Testis (tissue), 3 donors: Measurements from ENCODE around the gene SIK2. TPM values are rescaled to one million over a fixed set of nuclear protein-coding genes. Genes with fewer than 3 reads are reported as not detected.

ENCODE experiments used
- DNase-seq: peaks from one replicate; pipeline ENCODE4 v3.0.0-alpha.2; 2019
- H3K27ac ChIP-seq, 2 donors: fragments of 200-600 bp; sonication (generic); one replicate each; pipeline ENCODE4 v1.5.1; 2019
- H3K27me3 ChIP-seq: fragments of 200-600 bp; sonication (generic); one replicate; pipeline ENCODE4 v1.5.1; 2019
- H3K36me3 ChIP-seq: fragments of 200-600 bp; sonication (generic); one replicate; pipeline ENCODE4 v1.5.1; 2017; ENCODE audit warnings: low read depth; ENCODE audit errors: missing control alignments
- H3K4me1 ChIP-seq: fragments of 200-600 bp; sonication (generic); one replicate; pipeline ENCODE4 v1.5.1; 2019
- H3K4me3 ChIP-seq, 2 donors: fragments of 200-600 bp; sonication (generic); one replicate each; pipeline ENCODE4 v1.5.1; 2017 to 2019
- H3K9me3 ChIP-seq: fragments of 200-600 bp; sonication (generic); one replicate; pipeline ENCODE4 v1.5.1; 2017
- POLR2A ChIP-seq: fragments of 450-650 bp; IDR thresholded peaks from one replicate; pipeline ENCODE4 v1.6.1; 2017; ENCODE audit warnings: antibody characterized with exemption, mild to moderate bottlenecking, moderate library complexity
- WGBS, 2 donors: methylation state at CpG; one replicate each; pipeline ENCODE4 v1.1.5; 2018; 5-methylcytosine and 5-hydroxymethylcytosine counted together
- intact Hi-C: fragments of 100-400 bp; cut with DNase I; formaldehyde crosslinking; loops from one replicate; pipeline ENCODE4 v1.15.1; 2023; ENCODE audit warnings: low total_unique reads
- polyA plus RNA-seq: library from polyadenylated mRNA; stranded (reverse); fragments of 350-450 nt; fragmentation: Illumina TruSeq; extraction: RNeasy Lipid Tissue Mini Kit (QIAGEN cat#74804); gene quantifications from one replicate; pipeline ENCODE4 v1.2.3, GENCODE V29; 2014; ENCODE audit warnings: low read depth, low replicate concordance; ENCODE audit not compliant: insufficient read depth
- total RNA-seq, 2 donors: library from RNA; depleted of rRNA; stranded (reverse); fragments of >200 nt; gene quantifications; one replicate each; pipeline ENCODE4 v1.2.3, GENCODE V29; 2016
- TF ChIP-seq, protein P1 (sequence below), 3 experiments: fragments of 450-650 bp in 2 of 3; fragments of 200-600 bp in 1 of 3; sonication (generic) in 1 of 3; IDR thresholded peaks; one replicate each; pipeline ENCODE4 v1.5.1; 2016 to 2019; ENCODE audit warnings: antibody characterized with exemption in 3 of 3, mild to moderate bottlenecking in 2 of 3, moderate library complexity in 1 of 3

Gene SIK2
- total and polyA plus RNA-seq, 3 donors from 2014 or later: 7.6 to 9.8 (median 8.9) TPM

GRCh38 chr11:111659201-111660115 lies 57.2 kb downstream of the SIK2 start:
- H3K9me3 ChIP-seq: no peaks in the 10 kb centered on the region
- H3K36me3 ChIP-seq: no peaks in the 10 kb centered on the region
- no peak overlapping the region for H3K4me3 ChIP-seq
- WGBS, 2 donors: 77 to 82% methylated on average over 10 of the region's 10 CpGs
- H3K27ac ChIP-seq: no peak overlapping the region
- intact Hi-C loops: no loop called here
- DNase-seq: no peak
- H3K4me1 ChIP-seq: peaks cover 5% of the 10 kb centered on the region
- no peaks in the 10 kb centered on the region for H3K27me3 ChIP-seq
- TF ChIP-seq, protein P1, sequence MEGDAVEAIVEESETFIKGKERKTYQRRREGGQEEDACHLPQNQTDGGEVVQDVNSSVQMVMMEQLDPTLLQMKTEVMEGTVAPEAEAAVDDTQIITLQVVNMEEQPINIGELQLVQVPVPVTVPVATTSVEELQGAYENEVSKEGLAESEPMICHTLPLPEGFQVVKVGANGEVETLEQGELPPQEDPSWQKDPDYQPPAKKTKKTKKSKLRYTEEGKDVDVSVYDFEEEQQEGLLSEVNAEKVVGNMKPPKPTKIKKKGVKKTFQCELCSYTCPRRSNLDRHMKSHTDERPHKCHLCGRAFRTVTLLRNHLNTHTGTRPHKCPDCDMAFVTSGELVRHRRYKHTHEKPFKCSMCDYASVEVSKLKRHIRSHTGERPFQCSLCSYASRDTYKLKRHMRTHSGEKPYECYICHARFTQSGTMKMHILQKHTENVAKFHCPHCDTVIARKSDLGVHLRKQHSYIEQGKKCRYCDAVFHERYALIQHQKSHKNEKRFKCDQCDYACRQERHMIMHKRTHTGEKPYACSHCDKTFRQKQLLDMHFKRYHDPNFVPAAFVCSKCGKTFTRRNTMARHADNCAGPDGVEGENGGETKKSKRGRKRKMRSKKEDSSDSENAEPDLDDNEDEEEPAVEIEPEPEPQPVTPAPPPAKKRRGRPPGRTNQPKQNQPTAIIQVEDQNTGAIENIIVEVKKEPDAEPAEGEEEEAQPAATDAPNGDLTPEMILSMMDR (IDR thresholded peaks at IDR 0.05): no peak
- TF ChIP-seq POLR2A: no peak

DNA sequence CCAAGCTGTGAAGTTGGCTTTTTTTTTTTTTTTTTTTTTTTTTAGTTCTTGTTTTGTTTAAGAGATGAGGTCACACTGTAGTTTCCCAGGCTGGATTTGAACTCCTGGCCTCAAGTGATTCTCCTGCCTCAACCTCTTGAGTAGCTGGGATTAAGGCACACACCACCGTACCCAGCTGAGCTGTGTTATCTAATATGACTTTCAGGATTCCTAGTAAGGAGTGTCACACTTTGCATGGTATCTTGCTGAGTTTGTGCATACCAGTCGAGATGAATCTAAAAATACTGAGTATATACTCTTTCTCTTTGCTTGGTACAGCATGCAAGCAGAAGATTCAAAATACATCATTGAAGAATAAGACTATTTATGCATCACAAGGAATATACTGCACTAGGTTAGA lies 58.6 kb downstream of the SIK2 start:
- peaks cover 5% of the 10 kb centered on the region for H3K4me1 ChIP-seq
- TF ChIP-seq POLR2A: no peak
- TF ChIP-seq, protein P1 (IDR thresholded peaks at IDR 0.05): no peak
- intact Hi-C loops: no loop called here
- no peaks in the 10 kb centered on the region for H3K36me3 ChIP-seq
- H3K4me3 ChIP-seq: no peak overlapping the region
- no peaks in the 10 kb centered on the region for H3K9me3 ChIP-seq
- 90 to 99% methylated on average over 2 of the region's 2 CpGs for WGBS, 2 donors
- H3K27ac ChIP-seq: no peak overlapping the region
- DNase-seq: no peak
- H3K27me3 ChIP-seq: no peaks in the 10 kb centered on the region

- no peaks in the 10 kb centered on the region for H3K9me3 ChIP-seq
- no peaks in the 10 kb centered on the region for H3K36me3 ChIP-seq
- intact Hi-C loops: no loop called here
- TF ChIP-seq, protein P1 (IDR thresholded peaks at IDR 0.05): no peak
- no peak for TF ChIP-seq POLR2A
- no peak overlapping the region for H3K4me3 ChIP-seq
- peak; percentile 57 for DNase-seq
- H3K27ac ChIP-seq: no peak overlapping the region
- H3K27me3 ChIP-seq: no peaks in the 10 kb centered on the region
- peaks cover 5% of the 10 kb centered on the region for H3K4me1 ChIP-seq
These were observed 61.6 kb downstream of the SIK2 start for GRCh38 chr11:111663820-111664219.

DNA sequence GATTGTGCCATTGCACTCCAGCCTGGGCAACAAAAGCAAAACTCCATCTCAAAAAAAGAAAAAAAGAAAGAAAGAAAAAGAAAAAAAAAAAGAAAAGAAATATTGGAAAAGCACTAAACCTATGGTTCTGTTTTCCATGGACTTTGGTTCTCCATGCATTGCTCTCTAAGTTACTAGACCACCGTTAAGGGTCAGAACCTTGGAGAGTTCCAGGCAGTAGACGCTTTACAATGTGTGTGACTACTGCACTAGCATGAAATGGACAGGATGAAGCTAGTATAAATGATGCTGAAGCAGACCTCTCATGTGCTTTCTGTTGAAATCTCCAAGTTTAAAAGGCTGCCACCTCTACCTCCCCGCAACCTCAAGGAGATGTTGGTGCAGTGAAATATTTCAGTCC lies 63.5 kb downstream of the SIK2 start:
- Histone ChIP-seq H3K27ac (no peak overlapping the region), H3K9me3 (no peaks in the 10 kb centered on the region), H3K4me1 (peaks cover 5% of the 10 kb centered on the region), H3K4me3 (no peak overlapping the region), H3K27me3 (no peaks in the 10 kb centered on the region), H3K36me3 (no peaks in the 10 kb centered on the region)
- 44 to 54% methylated on average over 3 of the region's 3 CpGs for WGBS, 2 donors
- peak; percentile 17 for DNase-seq
- intact Hi-C loops: no loop called here
- TF ChIP-seq, protein P1 (IDR thresholded peaks at IDR 0.05): no peak
- TF ChIP-seq POLR2A: no peak

- intact Hi-C loops: no loop called here
- Histone ChIP-seq H3K27ac (no peak overlapping the region), H3K9me3 (no peaks in the 10 kb centered on the region), H3K4me3 (no peak overlapping the region), H3K36me3 (no peaks in the 10 kb centered on the region), H3K4me1 (peaks cover 1% of the 10 kb centered on the region), H3K27me3 (no peaks in the 10 kb centered on the region)
- DNase-seq: no peak
- 91 to 95% methylated on average over 1 of the region's 1 CpG for WGBS, 2 donors
- TF ChIP-seq, protein P1 (IDR thresholded peaks at IDR 0.05): no peak
These were observed 66.7 kb downstream of the SIK2 start for GRCh38 chr11:111668980-111669379.
